WTC11 (cell line): ENCODE results near the gene R3HDM4. TPM values are rescaled to one million over a fixed set of nuclear protein-coding genes. Genes with fewer than 3 reads are reported as not detected.

ENCODE experiments used
- ATF1 ChIP-seq: sonication (generic); formaldehyde crosslinking; IDR thresholded peaks from 2 replicates; pipeline ENCODE4 v1.8.1; 2023; ENCODE audit warnings: mild to moderate bottlenecking, moderate library complexity, missing genetic modification reagents
- ATF6 ChIP-seq: sonication (generic); formaldehyde crosslinking; IDR thresholded peaks from 2 replicates; pipeline ENCODE4 v1.8.1; 2023; ENCODE audit warnings: mild to moderate bottlenecking, missing genetic modification reagents
- CBFB ChIP-seq: sonication (generic); formaldehyde crosslinking; IDR thresholded peaks from 2 replicates; pipeline ENCODE4 v1.8.1; 2022; ENCODE audit warnings: mild to moderate bottlenecking, low read depth, missing genetic modification reagents
- EMX1 ChIP-seq: fragments of 250-450 bp; sonication (Bioruptor Pico); IDR thresholded peaks from 2 replicates; pipeline ENCODE4 v1.8.0; 2021; ENCODE audit warnings: mild to moderate bottlenecking
- FOXK1 ChIP-seq: sonication (generic); formaldehyde crosslinking; IDR thresholded peaks from 2 replicates; pipeline ENCODE4 v1.8.0; 2022; ENCODE audit warnings: mild to moderate bottlenecking, moderate library complexity, missing genetic modification reagents
- FOXP1 ChIP-seq: sonication (generic); formaldehyde crosslinking; IDR thresholded peaks from 2 replicates; pipeline ENCODE4 v1.8.0; 2022; ENCODE audit warnings: missing genetic modification reagents, mild to moderate bottlenecking, moderate library complexity, borderline replicate concordance
- GTF2I ChIP-seq: fragments of 250-450 bp; sonication (Bioruptor Pico); conservative IDR thresholded peaks from 2 replicates; pipeline ENCODE4 v1.4.0; 2021; ENCODE audit warnings: mild to moderate bottlenecking
- JUN ChIP-seq: sonication (generic); formaldehyde crosslinking; IDR thresholded peaks from 2 replicates; pipeline ENCODE4 v1.8.0; 2023; ENCODE audit warnings: mild to moderate bottlenecking, missing genetic modification reagents
- MXD4 ChIP-seq: fragments of 250-450 bp; sonication (Bioruptor Pico); IDR thresholded peaks from 2 replicates; pipeline ENCODE4 v1.8.0; 2021; ENCODE audit warnings: mild to moderate bottlenecking, moderate library complexity, borderline replicate concordance
- NFYB ChIP-seq: sonication (generic); formaldehyde crosslinking; conservative IDR thresholded peaks from 2 replicates; pipeline ENCODE4 v1.8.0; 2022; ENCODE audit warnings: low read depth, missing genetic modification reagents
- NR2C2 ChIP-seq: sonication (generic); formaldehyde crosslinking; IDR thresholded peaks from 2 replicates; pipeline ENCODE4 v1.8.0; 2022; ENCODE audit warnings: mild to moderate bottlenecking, missing genetic modification reagents
- PRDM15 ChIP-seq: sonication (generic); formaldehyde crosslinking; IDR thresholded peaks from 2 replicates; pipeline ENCODE4 v1.8.0; 2022; ENCODE audit warnings: missing genetic modification reagents
- RORB ChIP-seq: fragments of 250-450 bp; sonication (Bioruptor Pico); IDR thresholded peaks from 2 replicates; pipeline ENCODE4 v1.9.0; 2021; ENCODE audit warnings: mild to moderate bottlenecking
- SMAD4 ChIP-seq: sonication (generic); formaldehyde crosslinking; IDR thresholded peaks from 2 replicates; pipeline ENCODE4 v1.8.0; 2022; ENCODE audit warnings: mild to moderate bottlenecking, missing genetic modification reagents
- SP1 ChIP-seq: sonication (generic); formaldehyde crosslinking; conservative IDR thresholded peaks from 2 replicates; pipeline ENCODE4 v1.8.1; 2022; ENCODE audit warnings: missing genetic modification reagents
- STAT6 ChIP-seq: sonication (generic); formaldehyde crosslinking; conservative IDR thresholded peaks from 2 replicates; pipeline ENCODE4 v1.8.1; 2023; ENCODE audit warnings: mild to moderate bottlenecking, low read depth, missing genetic modification reagents, moderate library complexity
- ZNF512 ChIP-seq: sonication (generic); formaldehyde crosslinking; IDR thresholded peaks from 2 replicates; pipeline ENCODE4 v1.8.1; 2022; ENCODE audit warnings: missing genetic modification reagents, borderline replicate concordance
- total RNA-seq: library from RNA; stranded (reverse); gene quantifications from 3 replicates; pipeline ENCODE4 v1.2.3, GENCODE V29; 2021
- TF ChIP-seq, protein P1 (sequence below): fragments of 250-450 bp; sonication (Bioruptor Pico); IDR thresholded peaks from 2 replicates; pipeline ENCODE4 v1.9.0; 2021; ENCODE audit warnings: moderate library complexity, mild to moderate bottlenecking, inconsistent platforms, borderline replicate concordance
- TF ChIP-seq, protein P2 (sequence below): sonication (generic); formaldehyde crosslinking; IDR thresholded peaks from 2 replicates; pipeline ENCODE4 v1.8.0; 2022; ENCODE audit warnings: mild to moderate bottlenecking, missing genetic modification reagents
- TF ChIP-seq, protein P3 (sequence below): sonication (generic); formaldehyde crosslinking; IDR thresholded peaks from 2 replicates; pipeline ENCODE4 v1.8.1; 2023; ENCODE audit warnings: mild to moderate bottlenecking, missing genetic modification reagents, moderate library complexity
- TF ChIP-seq, protein P4 (sequence below): fragments of 250-450 bp; sonication (Bioruptor Pico); IDR thresholded peaks from 2 replicates; pipeline ENCODE4 v1.8.0; 2021; ENCODE audit warnings: mild to moderate bottlenecking
- TF ChIP-seq, protein P5 (sequence below): sonication (generic); formaldehyde crosslinking; IDR thresholded peaks from 2 replicates; pipeline ENCODE4 v1.8.0; 2022; ENCODE audit warnings: mild to moderate bottlenecking, missing genetic modification reagents

The R3HDM4 gene
- total RNA-seq, 1 experiment from 2014 or later: 99.5 TPM

DNA sequence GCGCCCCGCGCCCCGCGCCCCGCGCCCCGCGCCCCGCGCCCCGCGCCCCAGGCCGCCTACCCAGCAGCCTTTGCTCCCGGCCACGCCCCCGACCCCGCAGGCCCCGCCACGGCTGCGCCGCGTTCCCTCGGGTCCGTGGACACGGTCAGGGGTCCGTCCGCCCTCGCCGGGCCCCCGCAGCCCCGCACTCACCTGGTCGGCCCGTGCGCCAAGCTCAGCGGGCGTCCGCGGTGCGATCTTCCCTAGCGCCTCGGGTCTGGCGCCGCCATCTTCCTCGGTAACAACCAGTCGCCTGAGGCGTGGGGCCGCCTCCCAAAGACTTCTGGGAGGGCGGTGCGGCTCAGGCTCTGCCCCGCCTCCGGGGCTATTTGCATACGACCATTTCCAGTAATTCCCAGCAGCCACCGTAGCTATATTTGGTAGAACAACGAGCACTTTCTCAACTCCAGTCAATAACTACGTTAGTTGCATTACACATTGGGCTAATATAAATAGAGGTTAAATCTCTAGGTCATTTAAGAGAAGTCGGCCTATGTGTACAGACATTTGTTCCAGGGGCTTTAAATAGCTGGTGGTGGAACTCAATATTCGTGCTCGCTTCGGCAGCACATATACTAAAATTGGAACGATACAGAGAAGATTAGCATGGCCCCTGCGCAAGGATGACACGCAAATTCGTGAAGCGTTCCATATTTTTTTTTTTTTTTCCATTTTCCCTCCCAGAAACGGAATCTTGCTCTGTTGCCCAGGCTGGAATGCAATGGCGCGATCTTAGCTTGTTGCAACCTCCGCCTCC lies 19.9 kb downstream of the R3HDM4 start, which contains the start of the genes MED16 and RNU6-9 (continued):
- TF ChIP-seq NR2C2 (CRISPR knock-in tag) (peak; percentile 35; the same call in 1 of the 2 replicates), RORB (0 out of 2 replicates have a peak, but pooled peaks have one; percentile 71), ATF6 (CRISPR knock-in tag) (no peak), CBFB (CRISPR knock-in tag) (no peak), SMAD4 (CRISPR knock-in tag) (no peak), FOXK1 (peak; percentile 76), GTF2I (CRISPR knock-in tag) (no peak), FOXP1 (CRISPR knock-in tag) (peak; percentile 58; the same call in 1 of the 2 replicates), ZNF512 (CRISPR knock-in tag) (no peak), JUN (CRISPR knock-in tag) (0 out of 2 replicates have a peak, but pooled peaks have one; percentile 19), ATF1 (no peak), MXD4 (CRISPR knock-in tag) (no peak), PRDM15 (CRISPR knock-in tag) (no peak), SP1 (peak; percentile 79), STAT6 (CRISPR knock-in tag) (no peak), EMX1 (CRISPR knock-in tag) (no peak; the same call in 1 of the 2 replicates), NFYB (CRISPR knock-in tag) (no peak)
- TF ChIP-seq, protein P1, sequence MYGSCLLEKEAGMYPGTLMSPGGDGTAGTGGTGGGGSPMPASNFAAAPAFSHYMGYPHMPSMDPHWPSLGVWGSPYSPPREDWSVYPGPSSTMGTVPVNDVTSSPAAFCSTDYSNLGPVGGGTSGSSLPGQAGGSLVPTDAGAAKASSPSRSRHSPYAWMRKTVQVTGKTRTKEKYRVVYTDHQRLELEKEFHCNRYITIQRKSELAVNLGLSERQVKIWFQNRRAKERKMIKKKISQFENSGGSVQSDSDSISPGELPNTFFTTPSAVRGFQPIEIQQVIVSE (CRISPR knock-in tag): no peak
- TF ChIP-seq, protein P2, sequence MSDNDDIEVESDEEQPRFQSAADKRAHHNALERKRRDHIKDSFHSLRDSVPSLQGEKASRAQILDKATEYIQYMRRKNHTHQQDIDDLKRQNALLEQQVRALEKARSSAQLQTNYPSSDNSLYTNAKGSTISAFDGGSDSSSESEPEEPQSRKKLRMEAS (CRISPR knock-in tag): peak; percentile 54; the same call in 1 of the 2 replicates
- TF ChIP-seq, protein P3, sequence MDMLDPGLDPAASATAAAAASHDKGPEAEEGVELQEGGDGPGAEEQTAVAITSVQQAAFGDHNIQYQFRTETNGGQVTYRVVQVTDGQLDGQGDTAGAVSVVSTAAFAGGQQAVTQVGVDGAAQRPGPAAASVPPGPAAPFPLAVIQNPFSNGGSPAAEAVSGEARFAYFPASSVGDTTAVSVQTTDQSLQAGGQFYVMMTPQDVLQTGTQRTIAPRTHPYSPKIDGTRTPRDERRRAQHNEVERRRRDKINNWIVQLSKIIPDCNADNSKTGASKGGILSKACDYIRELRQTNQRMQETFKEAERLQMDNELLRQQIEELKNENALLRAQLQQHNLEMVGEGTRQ: no peak
- TF ChIP-seq, protein P4, sequence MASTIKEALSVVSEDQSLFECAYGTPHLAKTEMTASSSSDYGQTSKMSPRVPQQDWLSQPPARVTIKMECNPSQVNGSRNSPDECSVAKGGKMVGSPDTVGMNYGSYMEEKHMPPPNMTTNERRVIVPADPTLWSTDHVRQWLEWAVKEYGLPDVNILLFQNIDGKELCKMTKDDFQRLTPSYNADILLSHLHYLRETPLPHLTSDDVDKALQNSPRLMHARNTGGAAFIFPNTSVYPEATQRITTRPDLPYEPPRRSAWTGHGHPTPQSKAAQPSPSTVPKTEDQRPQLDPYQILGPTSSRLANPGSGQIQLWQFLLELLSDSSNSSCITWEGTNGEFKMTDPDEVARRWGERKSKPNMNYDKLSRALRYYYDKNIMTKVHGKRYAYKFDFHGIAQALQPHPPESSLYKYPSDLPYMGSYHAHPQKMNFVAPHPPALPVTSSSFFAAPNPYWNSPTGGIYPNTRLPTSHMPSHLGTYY (CRISPR knock-in tag): peak; percentile 24; the same call in 1 of the 2 replicates
- TF ChIP-seq, protein P5, sequence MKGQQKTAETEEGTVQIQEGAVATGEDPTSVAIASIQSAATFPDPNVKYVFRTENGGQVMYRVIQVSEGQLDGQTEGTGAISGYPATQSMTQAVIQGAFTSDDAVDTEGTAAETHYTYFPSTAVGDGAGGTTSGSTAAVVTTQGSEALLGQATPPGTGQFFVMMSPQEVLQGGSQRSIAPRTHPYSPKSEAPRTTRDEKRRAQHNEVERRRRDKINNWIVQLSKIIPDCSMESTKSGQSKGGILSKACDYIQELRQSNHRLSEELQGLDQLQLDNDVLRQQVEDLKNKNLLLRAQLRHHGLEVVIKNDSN: no peak
